ENCODE measurements around the gene CD84. TPM values are rescaled to one million over a fixed set of nuclear protein-coding genes. Genes with fewer than 3 reads are reported as not detected.
A peak's percentile ranks its signal among the peaks of the same experiment; 100 is the strongest.

CD84 gene
- total RNA-seq, 1 donor from 2014 or later = not detected

DNA sequence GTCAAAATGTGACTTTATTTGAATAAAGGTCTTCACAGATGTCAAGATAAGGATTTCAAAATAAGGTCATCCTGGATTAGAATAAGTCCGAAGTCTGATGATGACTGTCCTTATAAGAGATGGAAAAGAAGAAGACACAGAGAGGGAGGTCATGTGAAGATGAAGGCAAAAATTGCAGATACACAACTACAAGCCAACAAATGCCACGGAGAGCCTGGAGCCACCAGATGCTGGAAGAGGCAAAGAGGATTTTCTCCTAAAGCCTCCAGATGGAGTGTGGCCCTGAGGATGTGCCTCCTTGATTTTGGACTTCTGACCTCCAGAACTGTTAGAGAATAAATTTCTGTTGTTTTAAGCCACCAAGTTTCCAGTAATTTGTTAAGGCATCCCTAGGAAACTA, 36.4 kb upstream of the CD84 start:
- H2AFZ ChIP-seq (replicated peaks) = peak overlapping the region; percentile 31
- Mint-ChIP-seq H3K36me3 (no peaks in the 10 kb centered on the region), H3K4me1 (peaks cover 3% of the 10 kb centered on the region), H3K9me3 (peaks cover 3% of the 10 kb centered on the region), H3K27ac (no peak overlapping the region), H3K4me3 (no peak overlapping the region), H3K27me3 (ENCODE audit: insufficient read depth, low read depth) (peaks cover 2% of the 10 kb centered on the region)
- no peak overlapping the region for H3K4me2 ChIP-seq
- TF ChIP-seq EZH2 (IDR thresholded peaks at IDR 0.05) (no peak), EZH2phosphoT487 (IDR thresholded peaks at IDR 0.05) (no peak)
- TF ChIP-seq, protein P1, sequence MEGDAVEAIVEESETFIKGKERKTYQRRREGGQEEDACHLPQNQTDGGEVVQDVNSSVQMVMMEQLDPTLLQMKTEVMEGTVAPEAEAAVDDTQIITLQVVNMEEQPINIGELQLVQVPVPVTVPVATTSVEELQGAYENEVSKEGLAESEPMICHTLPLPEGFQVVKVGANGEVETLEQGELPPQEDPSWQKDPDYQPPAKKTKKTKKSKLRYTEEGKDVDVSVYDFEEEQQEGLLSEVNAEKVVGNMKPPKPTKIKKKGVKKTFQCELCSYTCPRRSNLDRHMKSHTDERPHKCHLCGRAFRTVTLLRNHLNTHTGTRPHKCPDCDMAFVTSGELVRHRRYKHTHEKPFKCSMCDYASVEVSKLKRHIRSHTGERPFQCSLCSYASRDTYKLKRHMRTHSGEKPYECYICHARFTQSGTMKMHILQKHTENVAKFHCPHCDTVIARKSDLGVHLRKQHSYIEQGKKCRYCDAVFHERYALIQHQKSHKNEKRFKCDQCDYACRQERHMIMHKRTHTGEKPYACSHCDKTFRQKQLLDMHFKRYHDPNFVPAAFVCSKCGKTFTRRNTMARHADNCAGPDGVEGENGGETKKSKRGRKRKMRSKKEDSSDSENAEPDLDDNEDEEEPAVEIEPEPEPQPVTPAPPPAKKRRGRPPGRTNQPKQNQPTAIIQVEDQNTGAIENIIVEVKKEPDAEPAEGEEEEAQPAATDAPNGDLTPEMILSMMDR (IDR thresholded peaks at IDR 0.05) = no peak
- H3K79me2 ChIP-seq (ENCODE audit: low read depth) = no peaks in the 10 kb centered on the region
- no peaks in the 10 kb centered on the region for H3K9me3 ChIP-seq (ENCODE audit: low read depth)
- H3K27ac ChIP-seq = no peak overlapping the region
- no peak for DNase-seq (ENCODE audit: low spot score)
- no peaks in the 10 kb centered on the region for H3K36me3 ChIP-seq
- no peaks in the 10 kb centered on the region for H4K20me1 ChIP-seq (ENCODE audit: low read depth)
- no peaks in the 10 kb centered on the region for H3F3A ChIP-seq (ENCODE audit: low read depth)
- H3K9ac ChIP-seq = no peak overlapping the region
- H3K4me3 ChIP-seq = no peak overlapping the region
- no peaks in the 10 kb centered on the region for H3K27me3 ChIP-seq
- no peaks in the 10 kb centered on the region for H3K4me1 ChIP-seq

DNA sequence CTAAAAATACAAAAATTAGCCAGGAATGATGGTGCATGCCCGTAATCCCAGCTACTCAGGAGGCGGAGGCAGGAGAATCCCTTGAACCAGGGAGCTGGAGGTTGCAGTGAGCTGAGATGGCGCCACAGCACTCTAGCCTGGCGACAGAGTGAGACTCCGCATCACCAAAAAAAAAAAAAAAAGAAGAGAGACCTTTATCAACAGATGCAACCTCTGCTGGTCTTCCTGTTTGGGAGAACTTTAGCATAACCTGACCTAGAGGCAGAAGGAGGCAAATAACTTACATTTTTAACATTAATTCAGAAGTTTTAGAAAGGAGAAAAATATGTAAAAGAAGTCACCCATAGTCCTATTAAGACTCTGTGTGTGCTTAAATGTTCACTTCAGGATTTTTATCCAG, 35.1 kb upstream of the CD84 start:
- Mint-ChIP-seq H3K27me3 (ENCODE audit: insufficient read depth, low read depth) (peaks cover 2% of the 10 kb centered on the region), H3K9me3 (peaks cover 3% of the 10 kb centered on the region), H3K27ac (no peak overlapping the region), H3K4me3 (no peak overlapping the region), H3K36me3 (no peaks in the 10 kb centered on the region), H3K4me1 (peaks cover 3% of the 10 kb centered on the region)
- Histone ChIP-seq H3K4me1 (no peaks in the 10 kb centered on the region), H3K4me3 (no peak overlapping the region), H3K9ac (no peak overlapping the region), H3K27me3 (no peaks in the 10 kb centered on the region), H3K36me3 (no peaks in the 10 kb centered on the region), H3K4me2 (no peak overlapping the region), H3K9me3 (ENCODE audit: low read depth) (no peaks in the 10 kb centered on the region), H3F3A (ENCODE audit: low read depth) (no peaks in the 10 kb centered on the region), H3K79me2 (ENCODE audit: low read depth) (no peaks in the 10 kb centered on the region), H3K27ac (no peak overlapping the region), H2AFZ (replicated peaks) (no peak overlapping the region), H4K20me1 (ENCODE audit: low read depth) (no peaks in the 10 kb centered on the region)
- TF ChIP-seq EZH2 (IDR thresholded peaks at IDR 0.05) (no peak), EZH2phosphoT487 (IDR thresholded peaks at IDR 0.05) (no peak)
- TF ChIP-seq, protein P1 (IDR thresholded peaks at IDR 0.05) = no peak
- DNase-seq (ENCODE audit: low spot score) = no peak

DNA sequence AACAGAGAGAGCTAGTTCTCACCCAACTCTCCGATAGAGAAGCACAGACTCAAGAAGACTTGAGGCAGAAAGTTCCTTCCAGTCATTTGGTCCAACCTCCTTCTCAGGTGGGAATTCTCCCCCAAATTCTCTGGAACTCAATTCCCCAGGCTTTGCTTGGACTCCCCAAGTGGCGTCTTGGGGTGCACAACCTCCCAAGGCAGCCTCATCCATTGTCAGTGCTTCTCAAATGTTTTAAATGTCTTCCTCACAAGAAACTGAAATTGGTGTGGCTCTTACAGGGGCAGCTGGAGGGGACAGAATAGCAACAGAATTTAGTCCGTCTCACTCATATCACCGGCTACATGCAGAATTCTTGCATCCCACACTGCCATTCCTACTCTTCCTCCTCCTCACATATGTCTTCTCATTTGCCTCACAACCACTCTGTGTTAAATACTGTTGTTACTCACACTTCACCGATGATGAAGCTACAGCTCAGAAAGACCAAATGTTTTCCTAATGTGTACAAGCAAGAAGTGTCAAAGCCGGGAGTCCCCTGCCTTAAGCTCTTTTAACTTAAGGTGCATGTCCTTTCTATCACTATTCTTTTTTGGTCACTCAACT, 33.4 kb upstream of the CD84 start:
- Mint-ChIP-seq H3K27me3 (ENCODE audit: insufficient read depth, low read depth) (peaks cover 2% of the 10 kb centered on the region), H3K9me3 (no peaks in the 10 kb centered on the region)
- TF ChIP-seq EZH2 (IDR thresholded peaks at IDR 0.05) = no peak
- TF ChIP-seq EZH2phosphoT487 (IDR thresholded peaks at IDR 0.05) = no peak
- TF ChIP-seq, protein P1 (IDR thresholded peaks at IDR 0.05) = no peak

More for the DNA sequence above, 33.4 kb upstream of the CD84 start:
- Mint-ChIP-seq H3K4me3 (no peak overlapping the region), H3K4me1 (peaks cover 3% of the 10 kb centered on the region), H3K27ac (no peak overlapping the region), H3K36me3 (no peaks in the 10 kb centered on the region)
- H3F3A ChIP-seq (ENCODE audit: low read depth) = no peaks in the 10 kb centered on the region
- no peak overlapping the region for H3K27ac ChIP-seq
- no peak overlapping the region for H3K4me3 ChIP-seq
- H2AFZ ChIP-seq (replicated peaks) = no peak overlapping the region
- H4K20me1 ChIP-seq (ENCODE audit: low read depth) = no peaks in the 10 kb centered on the region
- no peaks in the 10 kb centered on the region for H3K27me3 ChIP-seq
- DNase-seq (ENCODE audit: low spot score) = no peak
- no peaks in the 10 kb centered on the region for H3K36me3 ChIP-seq
- H3K9ac ChIP-seq = no peak overlapping the region
- H3K4me2 ChIP-seq = no peak overlapping the region
- H3K79me2 ChIP-seq (ENCODE audit: low read depth) = no peaks in the 10 kb centered on the region
- H3K4me1 ChIP-seq = no peaks in the 10 kb centered on the region
- H3K9me3 ChIP-seq (ENCODE audit: low read depth) = no peaks in the 10 kb centered on the region

All from neural progenitor cell (in vitro differentiated cells).